ENCODE data around the gene TAF1B. TPM values are rescaled to one million over a fixed set of nuclear protein-coding genes. Genes with fewer than 3 reads are reported as not detected.

The TAF1B gene
- total RNA-seq, 2 donors from 2014 or later = 14.8 to 16.0 TPM

GRCh38 chr2:9805435-9806297, 37.6 kb upstream of the TAF1B start:
- Histone ChIP-seq H3K27me3 (replicated peaks; ENCODE audit: insufficient read depth) (no peaks in the 10 kb centered on the region), H3K27ac (no peak overlapping the region), H3K4me3 (no peak overlapping the region), H3K4me1 (replicated peaks) (peaks cover 7% of the 10 kb centered on the region), H3K36me3 (no peaks in the 10 kb centered on the region), H3K9me3 (no peaks in the 10 kb centered on the region)
- TF ChIP-seq CTCF (IDR thresholded peaks at IDR 0.05) = no peak
- intact Hi-C loops (cut with DNase I) = loop anchor here (10.0 kb wide), 1 partner anchor 629 kb away; no protein-coding TSS in a partner anchor
- no peak for DNase-seq (ENCODE audit: low spot score)
- 52% methylated on average over 8 of the region's 8 CpGs for WGBS

- Histone ChIP-seq H3K27ac (no peak overlapping the region), H3K36me3 (no peaks in the 10 kb centered on the region), H3K9me3 (no peaks in the 10 kb centered on the region), H3K27me3 (replicated peaks; ENCODE audit: insufficient read depth) (no peaks in the 10 kb centered on the region), H3K4me3 (no peak overlapping the region), H3K4me1 (replicated peaks) (peaks cover 7% of the 10 kb centered on the region)
- no peak for DNase-seq (ENCODE audit: low spot score)
- intact Hi-C loops (cut with DNase I) = loop anchor here (10.0 kb wide), 1 partner anchor 629 kb away; no protein-coding TSS in a partner anchor
- 90% methylated on average over 1 of the region's 1 CpG for WGBS
- no peak for TF ChIP-seq POLR2AphosphoS5 (IDR thresholded peaks at IDR 0.05)
- no peak for TF ChIP-seq CTCF (IDR thresholded peaks at IDR 0.05)
- no peak for TF ChIP-seq POLR2A (IDR thresholded peaks at IDR 0.05)
These were observed 37.0 kb upstream of the TAF1B start for GRCh38 chr2:9806298-9806610.

- TF ChIP-seq CTCF (IDR thresholded peaks at IDR 0.05) (no peak), POLR2A (IDR thresholded peaks at IDR 0.05) (no peak), POLR2AphosphoS5 (IDR thresholded peaks at IDR 0.05) (no peak)
- WGBS = 95% methylated on average over 12 of the region's 12 CpGs
- H3K27me3 ChIP-seq (replicated peaks; ENCODE audit: insufficient read depth) = no peaks in the 10 kb centered on the region
- H3K4me3 ChIP-seq = no peak overlapping the region
- no peak overlapping the region for H3K27ac ChIP-seq
- no peak for DNase-seq (ENCODE audit: low spot score)
- H3K36me3 ChIP-seq = no peaks in the 10 kb centered on the region
- no peaks in the 10 kb centered on the region for H3K9me3 ChIP-seq
- intact Hi-C loops (cut with DNase I) = loop anchor here (10.0 kb wide), 1 partner anchor 628 kb away; no protein-coding TSS in a partner anchor
- peaks cover 7% of the 10 kb centered on the region for H3K4me1 ChIP-seq (replicated peaks)
These were observed 36.6 kb upstream of the TAF1B start for GRCh38 chr2:9806656-9807055.

GRCh38 chr2:9807056-9807455, 36.2 kb upstream of the TAF1B start:
- Histone ChIP-seq H3K27me3 (replicated peaks; ENCODE audit: insufficient read depth) (no peaks in the 10 kb centered on the region), H3K9me3 (no peaks in the 10 kb centered on the region), H3K4me3 (no peak overlapping the region), H3K27ac (no peak overlapping the region), H3K36me3 (no peaks in the 10 kb centered on the region), H3K4me1 (replicated peaks) (peaks cover 7% of the 10 kb centered on the region)
- no peak for DNase-seq (ENCODE audit: low spot score)
- TF ChIP-seq CTCF (IDR thresholded peaks at IDR 0.05) (no peak), POLR2A (IDR thresholded peaks at IDR 0.05) (no peak), POLR2AphosphoS5 (IDR thresholded peaks at IDR 0.05) (no peak)
- WGBS = 90% methylated on average over 14 of the region's 15 CpGs
- intact Hi-C loops (cut with DNase I) = loop anchor here (10.0 kb wide), 1 partner anchor 628 kb away; no protein-coding TSS in a partner anchor

Data from prostate gland (tissue), 2 donors.